Myocyte (in vitro differentiated cells): ENCODE results near the gene ADGRG2. TPM values are rescaled to one million over a fixed set of nuclear protein-coding genes. Genes with fewer than 3 reads are reported as not detected.

Source experiments
- DNase-seq: peaks from one replicate; pipeline ENCODE4 v3.0.0-alpha.2; 2012; ENCODE audit warnings: low read depth
- total RNA-seq: library from RNA; depleted of rRNA; stranded (reverse); fragments of >200 nt; gene quantifications from 2 replicates; pipeline ENCODE4 v1.2.3, GENCODE V29; 2014

The ADGRG2 gene
- total RNA-seq, 1 donor from 2014 or later = not detected

GRCh38 chrX:18955676-18956075 lies 166.6 kb downstream of the ADGRG2 start:
- no peak for DNase-seq

- no peak for DNase-seq
These were observed 171.2 kb downstream of the ADGRG2 start for GRCh38 chrX:18951032-18951431.

- no peak for DNase-seq
These were observed 172.3 kb downstream of the ADGRG2 start for GRCh38 chrX:18949944-18950301.

- DNase-seq = no peak
These were observed 172.9 kb downstream of the ADGRG2 start for GRCh38 chrX:18949291-18949943.

- DNase-seq = no peak
These were observed 175.7 kb downstream of the ADGRG2 start for GRCh38 chrX:18946611-18947010.

GRCh38 chrX:18946157-18946556 lies 176.1 kb downstream of the ADGRG2 start:
- no peak for DNase-seq

GRCh38 chrX:18945483-18945882 lies 176.8 kb downstream of the ADGRG2 start:
- DNase-seq = no peak

- DNase-seq = no peak
These were observed 177.8 kb downstream of the ADGRG2 start for GRCh38 chrX:18944482-18944881.

- DNase-seq = peak; percentile 57
These were observed 180.4 kb downstream of the ADGRG2 start for GRCh38 chrX:18941896-18942295.

Other genes starting within 250 kb of the ADGRG2 start
- 5.6 and 9.1 TPM in 2 replicates for gene PHKA2, start 138.4 kb downstream of the ADGRG2 start, total RNA-seq
- 88.3 and 103 TPM in 2 replicates for gene PDHA1, start 221.5 kb upstream of the ADGRG2 start, total RNA-seq